ENCODE measurements around the gene DAO. TPM values are rescaled to one million over a fixed set of nuclear protein-coding genes. Genes with fewer than 3 reads are reported as not detected.
A peak's percentile ranks its signal among the peaks of the same experiment; 100 is the strongest.
"Not testable (repeated sequence)": the region's sequence is repeated elsewhere in the genome, so short reads cannot be mapped to it uniquely, and the experiment has no call there.

DAO gene
- total and polyA plus RNA-seq, 7 experiments from 2014 or later: not detected

GRCh38 chr12:108839890-108840230 lies 40.0 kb upstream of the DAO start:
- H3K9me3 Mint-ChIP-seq: peaks cover 0 to 3% (median 0%) of the 10 kb centered on the region in 11 donors
- H3K27ac Mint-ChIP-seq: peak overlapping the region in 5 of 9 donors; percentile 28 to 90 (median 74)
- CTCF ChIA-PET: no interaction called here
- no peak overlapping the region for H3K4me3 ChIP-seq (ENCODE audit: low read length)
- H3K27ac ChIP-seq (ENCODE audit: low read depth, low read length): no peak overlapping the region
- peaks cover 13 to 50% (median 23%) of the 10 kb centered on the region in 7 donors for H3K4me1 Mint-ChIP-seq
- intact Hi-C loops (cut with micrococcal nuclease): loop anchor here in 1 of 2 donors (2.0 kb wide), 1 partner anchor 17 kb away; the partner anchor contains the start of gene SSH1
- DNase-seq (no peak), ATAC-seq (no peak)
- peaks cover 0 to 26% (median 10%) of the 10 kb centered on the region in 5 donors for H3K36me3 Mint-ChIP-seq
- H3K9me3 ChIP-seq (ENCODE audit: control insufficient read depth in 2 of 3, low read length in 3 of 3): no peaks in the 10 kb centered on the region
- peaks cover 0 to 13% (median 3%) of the 10 kb centered on the region in 3 experiments for H3K36me3 ChIP-seq (ENCODE audit: control insufficient read depth in 2 of 3, insufficient read depth in 3 of 3, low read length in 3 of 3)
- H3K27me3 Mint-ChIP-seq: no peaks in the 10 kb centered on the region
- no peak overlapping the region for H3K4me3 Mint-ChIP-seq
- H3K4me1 ChIP-seq (ENCODE audit: control insufficient read depth in 2 of 2, insufficient read depth in 2 of 2, low read length in 2 of 2): peaks cover 18% of the 10 kb centered on the region in 2 donors
- POLR2A ChIA-PET: no interaction called here
- no peaks in the 10 kb centered on the region for H3K27me3 ChIP-seq (ENCODE audit: control insufficient read depth in 2 of 2, insufficient read depth in 2 of 2, low read length in 2 of 2)

DNA sequence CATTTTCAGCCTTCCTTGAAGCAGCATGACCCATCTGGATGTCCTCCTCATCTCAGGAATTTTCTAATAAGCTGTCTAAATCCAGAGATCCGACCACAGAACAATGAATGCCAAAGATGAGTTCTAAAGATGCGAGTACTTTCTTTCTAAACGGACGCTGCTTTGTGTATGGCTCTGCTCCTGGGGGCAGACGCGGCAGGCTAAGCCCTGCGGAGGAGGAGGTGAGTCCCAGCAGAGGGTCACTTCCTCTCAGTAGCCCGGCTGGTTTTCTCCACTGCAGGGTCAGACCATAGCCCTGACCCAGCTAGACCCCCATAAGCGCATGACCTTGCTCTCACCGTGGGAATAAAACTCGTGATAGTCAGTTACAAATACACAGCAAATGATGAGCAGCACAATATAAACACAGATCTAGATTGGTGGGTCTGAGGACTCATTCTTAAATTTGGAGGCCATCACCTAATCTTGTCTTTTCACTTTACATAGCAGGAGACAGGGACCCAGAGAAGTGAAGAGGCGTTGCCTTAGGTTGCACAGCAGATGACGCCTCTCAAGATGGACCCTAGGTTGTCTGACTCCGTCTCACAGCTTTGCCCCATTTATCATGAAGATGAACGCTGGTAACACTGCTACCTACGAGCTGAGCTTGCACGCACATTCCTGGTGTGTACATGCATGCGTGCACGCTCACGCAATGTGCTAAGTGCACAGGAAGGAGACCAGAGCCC lies 39.1 kb upstream of the DAO start:
- no peak overlapping the region for H3K4me3 Mint-ChIP-seq
- peak overlapping the region in 1 of 9 donors; percentile 36 for H3K27ac Mint-ChIP-seq
- CTCF ChIA-PET: no interaction called here
- POLR2A ChIA-PET: interaction anchor here (0.5 kb wide), 1 partner anchor 308 kb away, joined by 3 read pairs; no protein-coding TSS in a partner anchor
- H3K4me1 ChIP-seq (ENCODE audit: control insufficient read depth in 2 of 2, insufficient read depth in 2 of 2, low read length in 2 of 2): peaks cover 18% of the 10 kb centered on the region in 2 donors
- no peak overlapping the region for H3K4me3 ChIP-seq (ENCODE audit: low read length)
- peaks cover 0 to 19% (median 10%) of the 10 kb centered on the region in 5 donors for H3K36me3 Mint-ChIP-seq
- peaks cover 13 to 44% (median 22%) of the 10 kb centered on the region in 7 donors for H3K4me1 Mint-ChIP-seq
- H3K9me3 Mint-ChIP-seq: peaks cover 0 to 3% (median 0%) of the 10 kb centered on the region in 11 donors
- H3K27ac ChIP-seq (ENCODE audit: low read depth, low read length): no peak overlapping the region
- DNase-seq: no peak
- no peaks in the 10 kb centered on the region for H3K27me3 ChIP-seq (ENCODE audit: control insufficient read depth in 2 of 2, insufficient read depth in 2 of 2, low read length in 2 of 2)
- ATAC-seq: no peak
- peaks cover 0 to 9% (median 3%) of the 10 kb centered on the region in 3 experiments for H3K36me3 ChIP-seq (ENCODE audit: control insufficient read depth in 2 of 3, insufficient read depth in 3 of 3, low read length in 3 of 3)
- intact Hi-C loops (cut with micrococcal nuclease): no loop called here
- no peaks in the 10 kb centered on the region for H3K9me3 ChIP-seq (ENCODE audit: control insufficient read depth in 2 of 3, low read length in 3 of 3)
- no peaks in the 10 kb centered on the region for H3K27me3 Mint-ChIP-seq

DNA sequence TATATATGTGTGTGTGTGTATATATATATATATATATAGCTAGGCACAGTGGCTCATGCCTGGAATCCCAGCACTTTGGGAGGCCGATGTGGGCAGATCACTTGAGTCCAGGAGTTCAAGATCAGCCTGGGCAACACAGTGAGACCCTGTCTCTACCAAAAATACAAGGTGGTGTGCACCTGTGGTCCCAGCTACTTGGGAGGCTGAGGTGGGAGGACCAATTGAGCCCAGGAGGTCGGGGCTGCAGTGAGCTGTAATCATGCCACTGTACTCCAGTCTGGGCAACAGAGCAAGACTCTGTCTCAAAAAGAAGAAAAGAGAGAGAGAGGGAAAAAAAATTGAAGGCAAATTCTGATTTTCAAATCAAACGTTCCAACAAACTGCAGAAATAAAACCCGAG lies 38.1 kb upstream of the DAO start:
- Mint-ChIP-seq H3K27ac (peak overlapping the region in 2 of 9 donors; percentile 14 to 31), H3K36me3 (peaks cover 0 to 16% (median 6%) of the 10 kb centered on the region in 5 donors), H3K4me1 (peaks cover 13 to 39% (median 22%) of the 10 kb centered on the region in 7 donors)
- DNase-seq; CTCF ChIA-PET; H3K4me3 ChIP-seq (ENCODE audit: low read length); ATAC-seq; H3K9me3 ChIP-seq (ENCODE audit: control insufficient read depth in 2 of 3, low read length in 3 of 3); intact Hi-C loops (cut with micrococcal nuclease); H3K27me3 ChIP-seq (ENCODE audit: control insufficient read depth in 2 of 2, insufficient read depth in 2 of 2, low read length in 2 of 2); POLR2A ChIA-PET; H3K27ac ChIP-seq (ENCODE audit: low read depth, low read length); H3K9me3 Mint-ChIP-seq; H3K27me3 Mint-ChIP-seq; H3K4me3 Mint-ChIP-seq: not testable (repeated sequence)
- peaks cover 18% of the 10 kb centered on the region in 2 donors for H3K4me1 ChIP-seq (ENCODE audit: control insufficient read depth in 2 of 2, insufficient read depth in 2 of 2, low read length in 2 of 2)
- H3K36me3 ChIP-seq (ENCODE audit: control insufficient read depth in 2 of 3, insufficient read depth in 3 of 3, low read length in 3 of 3): peaks cover 0 to 15% (median 3%) of the 10 kb centered on the region in 3 experiments

- Histone ChIP-seq H3K4me3 (ENCODE audit: low read length) (no peak overlapping the region), H3K36me3 (ENCODE audit: control insufficient read depth in 2 of 3, insufficient read depth in 3 of 3, low read length in 3 of 3) (peaks cover 0 to 15% (median 3%) of the 10 kb centered on the region in 3 experiments), H3K9me3 (ENCODE audit: control insufficient read depth in 2 of 3, low read length in 3 of 3) (no peaks in the 10 kb centered on the region), H3K27me3 (ENCODE audit: control insufficient read depth in 2 of 2, insufficient read depth in 2 of 2, low read length in 2 of 2) (no peaks in the 10 kb centered on the region), H3K27ac (ENCODE audit: low read depth, low read length) (no peak overlapping the region), H3K4me1 (ENCODE audit: control insufficient read depth in 2 of 2, insufficient read depth in 2 of 2, low read length in 2 of 2) (peaks cover 18% of the 10 kb centered on the region in 2 donors)
- H3K4me3 Mint-ChIP-seq: no peak overlapping the region
- H3K27me3 Mint-ChIP-seq: no peaks in the 10 kb centered on the region
- CTCF ChIA-PET: interaction anchor here (0.5 kb wide), 1 partner anchor 15 kb away, joined by 3 read pairs; the partner anchor contains the start of gene SSH1
- H3K4me1 Mint-ChIP-seq: peaks cover 13 to 35% (median 22%) of the 10 kb centered on the region in 7 donors
- POLR2A ChIA-PET: no interaction called here
- H3K9me3 Mint-ChIP-seq: peaks cover 0 to 3% (median 0%) of the 10 kb centered on the region in 11 donors
- intact Hi-C loops (cut with micrococcal nuclease): no loop called here
- no peak for DNase-seq
- H3K36me3 Mint-ChIP-seq: peaks cover 0 to 20% (median 6%) of the 10 kb centered on the region in 5 donors
- peak overlapping the region in 3 of 9 donors; percentile 14 to 62 (median 43) for H3K27ac Mint-ChIP-seq
- no peak for ATAC-seq
Measured at GRCh38 chr12:108842361-108842760, 37.5 kb upstream of the DAO start.

GRCh38 chr12:108843187-108843586 lies 36.7 kb upstream of the DAO start:
- intact Hi-C loops (cut with micrococcal nuclease): no loop called here
- ChIA-PET POLR2A (no interaction called here), CTCF (interaction anchor here (0.5 kb wide), 1 partner anchor 14 kb away, joined by 3 read pairs; the partner anchor contains the start of gene SSH1)
- peaks cover 0 to 15% (median 3%) of the 10 kb centered on the region in 3 experiments for H3K36me3 ChIP-seq (ENCODE audit: control insufficient read depth in 2 of 3, insufficient read depth in 3 of 3, low read length in 3 of 3)
- Mint-ChIP-seq H3K36me3 (peaks cover 0 to 28% (median 9%) of the 10 kb centered on the region in 5 donors), H3K27me3 (no peaks in the 10 kb centered on the region), H3K27ac (peak overlapping the region in 1 of 9 donors; percentile 14), H3K9me3 (peaks cover 0 to 3% (median 0%) of the 10 kb centered on the region in 11 donors), H3K4me3 (no peak overlapping the region), H3K4me1 (peaks cover 9 to 27% (median 17%) of the 10 kb centered on the region in 7 donors)
- no peak for ATAC-seq
- H3K27ac ChIP-seq (ENCODE audit: low read depth, low read length): no peak overlapping the region
- H3K9me3 ChIP-seq (ENCODE audit: control insufficient read depth in 2 of 3, low read length in 3 of 3): no peaks in the 10 kb centered on the region
- peaks cover 14 to 16% of the 10 kb centered on the region in 2 donors for H3K4me1 ChIP-seq (ENCODE audit: control insufficient read depth in 2 of 2, insufficient read depth in 2 of 2, low read length in 2 of 2)
- H3K27me3 ChIP-seq (ENCODE audit: control insufficient read depth in 2 of 2, insufficient read depth in 2 of 2, low read length in 2 of 2): no peaks in the 10 kb centered on the region
- no peak overlapping the region for H3K4me3 ChIP-seq (ENCODE audit: low read length)
- no peak for DNase-seq

- ChIA-PET POLR2A (no interaction called here), CTCF (no interaction called here)
- Mint-ChIP-seq H3K4me1 (peaks cover 0 to 8% (median 4%) of the 10 kb centered on the region in 7 donors), H3K4me3 (no peak overlapping the region), H3K9me3 (no peaks in the 10 kb centered on the region), H3K36me3 (peaks cover 0 to 30% (median 11%) of the 10 kb centered on the region in 5 donors), H3K27me3 (no peaks in the 10 kb centered on the region), H3K27ac (peak overlapping the region in 1 of 9 donors; percentile 70)
- H3K4me1 ChIP-seq (ENCODE audit: control insufficient read depth in 2 of 2, insufficient read depth in 2 of 2, low read length in 2 of 2): no peaks in the 10 kb centered on the region
- no peak overlapping the region for H3K27ac ChIP-seq (ENCODE audit: low read depth, low read length)
- H3K4me3 ChIP-seq (ENCODE audit: low read length): no peak overlapping the region
- ATAC-seq (no peak), DNase-seq (no peak)
- H3K9me3 ChIP-seq (ENCODE audit: control insufficient read depth in 2 of 3, low read length in 3 of 3): no peaks in the 10 kb centered on the region
- intact Hi-C loops (cut with micrococcal nuclease): no loop called here
- H3K27me3 ChIP-seq (ENCODE audit: control insufficient read depth in 2 of 2, insufficient read depth in 2 of 2, low read length in 2 of 2): no peaks in the 10 kb centered on the region
- peaks cover 0 to 24% (median 3%) of the 10 kb centered on the region in 3 experiments for H3K36me3 ChIP-seq (ENCODE audit: control insufficient read depth in 2 of 3, insufficient read depth in 3 of 3, low read length in 3 of 3)
Measured at GRCh38 chr12:108845696-108846095, 34.2 kb upstream of the DAO start.

Measured in naive thymus-derived CD4-positive, alpha-beta T cell (primary cell).